Mucosa of rectum (tissue), 2 donors: Measurements from ENCODE around the gene METTL6.
A peak's percentile ranks its signal among the peaks of the same experiment; 100 is the strongest.
"Not testable (repeated sequence)": the region's sequence is repeated elsewhere in the genome, so short reads cannot be mapped to it uniquely, and the experiment has no call there.

Experiments used
- H3K27ac ChIP-seq, 2 donors: one replicate each; pipeline ENCODE4 v1.7.0; 2013; ENCODE audit warnings: inconsistent platforms in 2 of 2, low read depth in 2 of 2, low read length in 2 of 2
- H3K27me3 ChIP-seq, 2 donors: one replicate each; pipeline ENCODE4 v1.7.0; 2013; ENCODE audit warnings: low read length in 2 of 2; ENCODE audit not compliant: control insufficient read depth in 2 of 2, insufficient read depth in 2 of 2
- H3K36me3 ChIP-seq, 2 donors: one replicate each; pipeline ENCODE4 v1.7.0; 2013; ENCODE audit warnings: low read length in 2 of 2; ENCODE audit not compliant: control insufficient read depth in 2 of 2, insufficient read depth in 2 of 2
- H3K4me1 ChIP-seq, 2 donors: one replicate each; pipeline ENCODE4 v1.7.0; 2013; ENCODE audit warnings: low read length in 2 of 2, mild to moderate bottlenecking in 1 of 2; ENCODE audit not compliant: control insufficient read depth in 2 of 2, insufficient read depth in 2 of 2
- H3K4me3 ChIP-seq, 2 donors: one replicate each; pipeline ENCODE4 v1.7.0; 2013; ENCODE audit warnings: low read length in 2 of 2
- H3K9ac ChIP-seq, 2 donors: one replicate each; pipeline ENCODE4 v1.7.0; 2013; ENCODE audit warnings: low read length in 2 of 2, low read depth in 1 of 2, mild to moderate bottlenecking in 1 of 2
- H3K9me3 ChIP-seq, 2 donors: one replicate each; pipeline ENCODE4 v1.7.0; 2013; ENCODE audit warnings: low read length in 2 of 2; ENCODE audit not compliant: control insufficient read depth in 2 of 2
- donor health status: healthy.
- donor health status: Normal muscosa, but diverticular disease.

METTL6 gene

GRCh38 chr3:15433531-15433930, 6.2 kb upstream of the METTL6 start:
- H3K27me3 ChIP-seq = no peaks in the 10 kb centered on the region
- H3K4me3 ChIP-seq = no peak overlapping the region
- peaks cover 3 to 6% of the 10 kb centered on the region in 2 donors for H3K4me1 ChIP-seq
- no peak overlapping the region for H3K27ac ChIP-seq
- H3K9me3 ChIP-seq = no peaks in the 10 kb centered on the region
- peaks cover 46 to 72% of the 10 kb centered on the region in 2 donors for H3K36me3 ChIP-seq
- no peak overlapping the region for H3K9ac ChIP-seq

GRCh38 chr3:15431256-15431837, 4.0 kb upstream of the METTL6 start:
- peaks cover 9 to 10% of the 10 kb centered on the region in 2 donors for H3K4me1 ChIP-seq
- no peaks in the 10 kb centered on the region for H3K27me3 ChIP-seq
- H3K9me3 ChIP-seq = no peaks in the 10 kb centered on the region
- peaks cover 45 to 55% of the 10 kb centered on the region in 2 donors for H3K36me3 ChIP-seq
- no peak overlapping the region for H3K27ac ChIP-seq
- no peak overlapping the region for H3K4me3 ChIP-seq
- no peak overlapping the region for H3K9ac ChIP-seq

- H3K9me3 ChIP-seq = no peaks in the 10 kb centered on the region
- H3K27me3 ChIP-seq = no peaks in the 10 kb centered on the region
- H3K36me3 ChIP-seq = peaks cover 39 to 48% of the 10 kb centered on the region in 2 donors
- no peak overlapping the region for H3K9ac ChIP-seq
- H3K27ac ChIP-seq = no peak overlapping the region
- H3K4me1 ChIP-seq = peaks cover 10 to 13% of the 10 kb centered on the region in 2 donors
- no peak overlapping the region for H3K4me3 ChIP-seq
Measured at GRCh38 chr3:15430624-15431023, 3.3 kb upstream of the METTL6 start.

GRCh38 chr3:15429080-15429479, 1.7 kb upstream of the METTL6 start:
- peaks cover 24 to 32% of the 10 kb centered on the region in 2 donors for H3K36me3 ChIP-seq
- no peak overlapping the region for H3K27ac ChIP-seq
- no peaks in the 10 kb centered on the region for H3K27me3 ChIP-seq
- H3K9ac ChIP-seq = no peak overlapping the region
- peak overlapping the region in 1 of 2 donors; percentile 94 for H3K4me3 ChIP-seq
- peaks cover 10 to 13% of the 10 kb centered on the region in 2 donors for H3K4me1 ChIP-seq
- no peaks in the 10 kb centered on the region for H3K9me3 ChIP-seq

- H3K27ac ChIP-seq = no peak overlapping the region
- H3K4me3 ChIP-seq = peak overlapping the region; percentile 85 to 94
- no peaks in the 10 kb centered on the region for H3K9me3 ChIP-seq
- H3K27me3 ChIP-seq = no peaks in the 10 kb centered on the region
- H3K36me3 ChIP-seq = peaks cover 19 to 29% of the 10 kb centered on the region in 2 donors
- peaks cover 10 to 13% of the 10 kb centered on the region in 2 donors for H3K4me1 ChIP-seq
- peak overlapping the region; percentile 74 to 87 for H3K9ac ChIP-seq
Measured at GRCh38 chr3:15428539-15428938, 1.2 kb upstream of the METTL6 start.

- H3K27ac ChIP-seq = peak overlapping the region; percentile 59 to 63
- H3K4me3 ChIP-seq = peak overlapping the region; percentile 85 to 94
- peaks cover 10 to 13% of the 10 kb centered on the region in 2 donors for H3K4me1 ChIP-seq
- H3K9me3 ChIP-seq = no peaks in the 10 kb centered on the region
- peaks cover 13 to 24% of the 10 kb centered on the region in 2 donors for H3K36me3 ChIP-seq
- no peaks in the 10 kb centered on the region for H3K27me3 ChIP-seq
- peak overlapping the region; percentile 86 to 87 for H3K9ac ChIP-seq
Measured at GRCh38 chr3:15427981-15428380, 637 bp upstream of the METTL6 start.

GRCh38 chr3:15426579-15427118, 695 bp downstream of the METTL6 start:
- H3K4me1 ChIP-seq = peaks cover 10 to 13% of the 10 kb centered on the region in 2 donors
- H3K27ac ChIP-seq = no peak overlapping the region

GRCh38 chr3:15420871-15421270, 6.5 kb downstream of the METTL6 start:
- H3K4me3 ChIP-seq = no peak overlapping the region
- H3K9me3 ChIP-seq = no peaks in the 10 kb centered on the region
- H3K9ac ChIP-seq = no peak overlapping the region
- no peaks in the 10 kb centered on the region for H3K27me3 ChIP-seq
- H3K27ac ChIP-seq = no peak overlapping the region
- no peaks in the 10 kb centered on the region for H3K4me1 ChIP-seq
- H3K36me3 ChIP-seq = peaks cover 12 to 21% of the 10 kb centered on the region in 2 donors

More at GRCh38 chr3:15426579-15427118, 695 bp downstream of the METTL6 start:
- Histone ChIP-seq H3K36me3 (peaks cover 7 to 15% of the 10 kb centered on the region in 2 donors), H3K4me3 (peak overlapping the region; percentile 85 to 94), H3K9ac (peak overlapping the region; percentile 86 to 87), H3K9me3 (no peaks in the 10 kb centered on the region), H3K27me3 (no peaks in the 10 kb centered on the region)

- not testable (repeated sequence) for H3K4me3 ChIP-seq, H3K9me3 ChIP-seq, H3K27ac ChIP-seq, H3K27me3 ChIP-seq, H3K9ac ChIP-seq, H3K4me1 ChIP-seq
- H3K36me3 ChIP-seq = peaks cover 27 to 28% of the 10 kb centered on the region in 2 donors
Measured at GRCh38 chr3:15410966-15411365, 16.4 kb downstream of the METTL6 start.

- no peaks in the 10 kb centered on the region for H3K27me3 ChIP-seq
- no peak overlapping the region for H3K4me3 ChIP-seq
- H3K36me3 ChIP-seq = peaks cover 18% of the 10 kb centered on the region in 2 donors
- H3K9me3 ChIP-seq = no peaks in the 10 kb centered on the region
- H3K9ac ChIP-seq = no peak overlapping the region
- peaks cover 0 to 2% of the 10 kb centered on the region in 2 donors for H3K4me1 ChIP-seq
- H3K27ac ChIP-seq = no peak overlapping the region
Measured at GRCh38 chr3:15409774-15410173, 17.6 kb downstream of the METTL6 start.
